Erythroblast (primary cell): Measurements from ENCODE around the gene ATP9A.
"Not testable (repeated sequence)": the region's sequence is repeated elsewhere in the genome, so short reads cannot be mapped to it uniquely, and the experiment has no call there.

Source experiments
- DNase-seq, 2 experiments: peaks; one replicate each; lab custom pipeline; 2025; lab: John Stamatoyannopoulos, UW
- GATA1 ChIP-seq: IDR thresholded peaks from 2 replicates; pipeline ENCODE4 v1.6.1; 2011; ENCODE audit warnings: low read depth, mild to moderate bottlenecking, control low read depth, low read length, moderate library complexity
- POLR2A ChIP-seq: IDR thresholded peaks from 2 replicates; pipeline ENCODE4 v1.6.1; 2011; ENCODE audit warnings: mild to moderate bottlenecking, low read length

The ATP9A gene

GRCh38 chr20:51665543-51666118, 102.6 kb downstream of the ATP9A start:
- no peak for TF ChIP-seq POLR2A
- no peak for DNase-seq

DNA sequence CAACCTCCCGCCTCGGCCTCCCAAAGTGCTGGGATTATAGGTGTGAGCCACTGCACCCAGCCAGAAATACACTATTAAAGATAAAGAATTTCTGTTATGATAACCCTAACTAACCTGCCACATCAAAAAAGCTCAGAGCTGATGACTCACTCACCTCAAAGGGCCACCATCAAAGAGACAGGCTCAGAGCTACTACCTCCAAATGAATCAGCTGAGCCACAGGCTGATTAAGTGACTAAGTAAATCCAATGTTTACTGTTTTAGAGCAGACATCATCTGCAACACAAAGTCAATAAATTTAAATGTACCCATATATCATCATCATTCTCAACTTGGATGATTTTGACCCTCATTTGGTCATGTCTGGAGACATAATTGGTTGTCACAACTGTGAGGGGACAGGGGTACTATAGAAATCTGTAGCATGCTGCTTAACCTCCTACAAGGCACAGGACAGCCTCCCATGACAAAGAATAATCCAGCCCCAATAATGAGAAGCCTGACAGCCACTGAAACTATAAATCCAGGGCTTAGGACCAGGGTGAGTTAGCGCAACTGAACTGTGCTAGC, 106.5 kb downstream of the ATP9A start:
- DNase-seq, result no peak
- TF ChIP-seq POLR2A (no peak), GATA1 (no peak)

DNA sequence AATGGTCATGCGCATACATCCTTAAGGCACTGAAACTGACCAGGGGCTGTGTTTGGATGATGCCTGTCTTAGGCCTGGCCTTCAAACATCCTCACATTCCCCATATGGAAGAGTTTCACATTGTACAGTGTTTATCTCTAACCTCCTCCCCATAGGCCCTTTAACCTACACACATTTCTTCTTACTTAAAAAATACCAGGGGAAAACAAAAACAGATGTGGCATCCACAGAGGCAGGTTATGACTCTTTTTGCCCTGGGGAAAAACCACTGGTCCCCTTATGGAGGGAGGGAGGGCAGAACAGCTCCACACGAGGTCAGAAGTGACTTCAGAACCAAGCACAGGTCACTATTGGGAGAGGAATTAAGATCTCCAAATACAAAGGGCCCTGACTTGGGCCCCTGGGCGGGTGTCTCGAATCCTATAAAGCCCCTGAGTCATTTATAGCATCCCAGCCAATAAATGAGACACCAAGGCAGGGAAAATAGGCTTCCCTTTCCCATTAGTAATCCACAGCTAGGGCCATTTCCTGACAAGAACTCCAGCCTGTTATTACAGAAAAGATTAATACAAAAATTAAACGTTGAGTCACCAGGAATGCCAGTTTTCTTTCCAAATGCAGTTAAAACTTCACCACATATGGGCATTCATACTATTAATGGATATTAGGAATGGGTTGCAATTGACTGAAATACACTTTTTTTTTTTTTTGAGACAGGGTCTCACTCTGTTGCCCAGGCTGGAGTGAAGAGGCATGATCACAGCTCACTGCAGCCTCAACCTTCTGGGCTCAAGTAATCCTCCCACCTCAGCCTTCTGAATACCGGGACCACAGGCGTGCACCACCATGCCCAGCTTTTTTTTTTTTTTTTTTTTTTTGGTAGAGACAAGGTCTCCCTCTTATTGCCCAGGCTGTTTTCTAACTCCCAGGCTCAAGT, 107.2 kb downstream of the ATP9A start:
- no peak for DNase-seq
- TF ChIP-seq POLR2A, result no peak
- TF ChIP-seq GATA1, result no peak

DNA sequence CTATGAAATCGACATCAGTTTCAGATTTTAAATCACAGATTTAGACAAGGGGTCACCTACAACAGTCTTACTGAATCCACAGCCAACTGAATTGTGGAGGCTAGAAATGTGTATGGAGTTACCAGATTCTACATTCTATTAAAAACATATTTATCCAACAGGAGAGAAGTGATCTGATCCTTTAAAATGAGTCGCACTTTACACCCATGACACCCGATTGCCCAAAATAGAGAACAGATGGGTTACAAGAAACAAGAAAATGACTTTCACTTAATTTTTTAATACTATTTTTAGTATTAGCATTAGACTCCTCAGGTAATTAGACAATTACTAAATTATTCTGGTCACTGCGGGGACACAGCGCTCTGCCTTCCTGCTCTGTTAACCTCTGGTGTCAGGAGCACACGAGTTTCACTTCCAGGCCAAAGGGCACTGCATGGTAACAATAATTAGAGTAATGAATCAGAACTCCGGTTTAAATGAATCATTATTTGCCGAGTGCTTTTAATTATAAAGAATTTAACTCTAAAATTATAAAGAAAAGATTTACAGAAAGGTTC, 108.6 kb downstream of the ATP9A start:
- TF ChIP-seq POLR2A, result no peak
- no peak for TF ChIP-seq GATA1
- no peak for DNase-seq

- no peak for DNase-seq
Measured at GRCh38 chr20:51656726-51657260, 111.4 kb downstream of the ATP9A start.

DNA sequence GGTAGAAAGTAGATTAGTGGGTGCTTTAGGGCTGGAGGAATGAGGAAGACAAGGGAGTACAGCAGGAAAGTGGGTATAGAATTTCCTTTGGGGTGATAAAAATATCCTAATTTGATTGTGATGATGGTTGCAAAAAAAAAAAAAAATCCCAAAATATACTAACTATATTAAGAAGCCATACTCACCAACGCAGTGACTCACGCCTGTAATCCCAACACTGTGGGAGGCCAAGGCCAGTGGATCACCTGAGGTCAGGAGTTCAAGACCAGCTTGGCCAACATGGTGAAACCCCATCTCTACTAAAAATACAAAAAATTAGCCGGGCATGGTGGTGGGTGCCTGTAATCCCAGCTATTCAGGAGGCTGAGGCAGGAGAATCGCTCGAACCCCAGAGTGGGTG, 112.1 kb downstream of the ATP9A start:
- not testable (repeated sequence) for DNase-seq

More at GRCh38 chr20:51656726-51657260, 111.4 kb downstream of the ATP9A start:
- TF ChIP-seq GATA1, result no peak
- no peak for TF ChIP-seq POLR2A

GRCh38 chr20:51654495-51654894, 113.7 kb downstream of the ATP9A start:
- no peak for DNase-seq
- no peak for TF ChIP-seq GATA1
- no peak for TF ChIP-seq POLR2A

GRCh38 chr20:51654060-51654459, 114.1 kb downstream of the ATP9A start:
- no peak for TF ChIP-seq POLR2A
- no peak for TF ChIP-seq GATA1

DNA sequence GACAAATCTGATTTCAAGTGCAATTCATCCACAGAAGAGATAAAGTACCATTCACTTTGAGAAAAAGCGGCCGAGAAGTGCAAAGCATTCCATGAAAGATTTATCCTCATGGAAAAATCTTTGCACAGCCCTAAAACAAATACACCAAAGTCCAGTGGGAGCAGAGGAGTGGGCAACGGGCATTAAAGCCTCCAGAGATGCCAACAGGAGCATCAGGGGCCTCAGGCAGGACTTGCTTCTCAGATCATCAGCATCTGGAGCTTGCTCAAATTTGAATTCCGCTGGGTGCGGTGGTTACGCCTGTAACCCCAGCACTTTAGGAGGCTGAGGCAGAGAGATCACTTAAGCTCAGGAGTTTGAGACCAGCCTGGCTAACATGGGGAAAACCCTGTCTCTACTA, 115.0 kb downstream of the ATP9A start:
- no peak for DNase-seq
- no peak for TF ChIP-seq POLR2A
- TF ChIP-seq GATA1, result no peak

More at GRCh38 chr20:51654060-51654459, 114.1 kb downstream of the ATP9A start:
- no peak for DNase-seq

- no peak for DNase-seq
- TF ChIP-seq POLR2A (no peak), GATA1 (no peak)
Measured at GRCh38 chr20:51651921-51652549, 116.2 kb downstream of the ATP9A start.

GRCh38 chr20:51650685-51651134, 117.5 kb downstream of the ATP9A start:
- DNase-seq, result peak in 1 of 2 experiments; percentile 6
- TF ChIP-seq POLR2A (no peak), GATA1 (no peak)

DNA sequence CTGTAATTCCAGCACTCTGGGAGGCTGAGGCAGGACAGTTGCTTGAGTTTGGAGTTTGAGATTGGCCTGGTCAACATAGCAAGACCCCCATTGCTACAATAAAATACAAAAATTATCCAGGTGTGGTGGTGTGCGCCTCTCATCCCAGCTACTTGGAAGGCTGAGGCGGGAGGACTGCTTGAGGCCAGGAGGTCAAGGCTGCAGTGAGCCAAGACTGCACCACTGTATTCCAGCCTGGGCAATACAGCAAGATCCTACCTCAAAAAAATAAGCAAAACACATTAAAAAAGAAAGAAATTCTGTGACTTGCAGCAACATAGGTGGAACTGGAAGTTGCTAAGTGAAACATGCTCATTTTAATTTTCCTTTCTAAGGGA, 119.6 kb downstream of the ATP9A start:
- no peak for TF ChIP-seq GATA1
- TF ChIP-seq POLR2A, result no peak
- DNase-seq, result no peak
